ENCODE results near the gene MRPS6.

DNA sequence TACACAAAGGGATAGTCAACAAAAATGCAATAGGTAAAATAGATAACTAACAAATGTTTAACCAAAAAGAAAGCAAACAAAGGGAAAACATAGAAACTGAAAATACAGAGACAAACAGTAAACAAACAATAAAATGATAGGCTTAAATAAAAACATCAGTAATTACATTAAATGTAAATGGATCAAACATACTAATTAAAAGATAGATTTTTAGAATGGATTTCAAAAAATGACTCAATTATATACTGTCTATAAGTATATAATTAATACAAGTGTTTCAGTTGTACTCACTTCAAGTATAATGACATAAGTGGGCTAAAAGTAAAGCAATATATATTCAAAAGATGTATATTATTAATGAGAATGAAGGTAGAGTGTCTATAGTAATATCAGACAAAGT lies 101.1 kb downstream of the MRPS6 start:
- TF ChIP-seq, protein P1, sequence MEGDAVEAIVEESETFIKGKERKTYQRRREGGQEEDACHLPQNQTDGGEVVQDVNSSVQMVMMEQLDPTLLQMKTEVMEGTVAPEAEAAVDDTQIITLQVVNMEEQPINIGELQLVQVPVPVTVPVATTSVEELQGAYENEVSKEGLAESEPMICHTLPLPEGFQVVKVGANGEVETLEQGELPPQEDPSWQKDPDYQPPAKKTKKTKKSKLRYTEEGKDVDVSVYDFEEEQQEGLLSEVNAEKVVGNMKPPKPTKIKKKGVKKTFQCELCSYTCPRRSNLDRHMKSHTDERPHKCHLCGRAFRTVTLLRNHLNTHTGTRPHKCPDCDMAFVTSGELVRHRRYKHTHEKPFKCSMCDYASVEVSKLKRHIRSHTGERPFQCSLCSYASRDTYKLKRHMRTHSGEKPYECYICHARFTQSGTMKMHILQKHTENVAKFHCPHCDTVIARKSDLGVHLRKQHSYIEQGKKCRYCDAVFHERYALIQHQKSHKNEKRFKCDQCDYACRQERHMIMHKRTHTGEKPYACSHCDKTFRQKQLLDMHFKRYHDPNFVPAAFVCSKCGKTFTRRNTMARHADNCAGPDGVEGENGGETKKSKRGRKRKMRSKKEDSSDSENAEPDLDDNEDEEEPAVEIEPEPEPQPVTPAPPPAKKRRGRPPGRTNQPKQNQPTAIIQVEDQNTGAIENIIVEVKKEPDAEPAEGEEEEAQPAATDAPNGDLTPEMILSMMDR (IDR thresholded peaks at IDR 0.05; ENCODE audit: poor library complexity) = no peak
- no peak for TF ChIP-seq EZH2 (IDR thresholded peaks at IDR 0.05; ENCODE audit: borderline replicate concordance)

Data from hepatocyte (in vitro differentiated cells).